H9 (cell line): Measurements from ENCODE around the gene TBC1D5. TPM values are rescaled to one million over a fixed set of nuclear protein-coding genes. Genes with fewer than 3 reads are reported as not detected.

Experiments used
- DNase-seq: peaks from one replicate; pipeline ENCODE4 v3.0.0-alpha.2; 2017
- H2AFZ ChIP-seq: one replicate; pipeline ENCODE4 v1.6.1; 2013; ENCODE audit warnings: mild to moderate bottlenecking, low read length, control low read depth, moderate library complexity
- H2AK5ac ChIP-seq: 2 replicates; pipeline ENCODE4 v1.6.1; 2013; ENCODE audit warnings: low read length, control low read depth, mixed read lengths; ENCODE audit not compliant: insufficient read length
- H2BK120ac ChIP-seq: one replicate; pipeline ENCODE4 v1.6.1; 2013; ENCODE audit warnings: low read depth, mild to moderate bottlenecking, low read length, control low read depth, inconsistent platforms; ENCODE audit not compliant: poor library complexity, severe bottlenecking
- H2BK12ac ChIP-seq: 2 replicates; pipeline ENCODE4 v1.6.1; 2013; ENCODE audit warnings: low read length, control low read depth, mixed read lengths, low read depth; ENCODE audit not compliant: insufficient read length
- H2BK15ac ChIP-seq: 2 replicates; pipeline ENCODE4 v1.6.1; 2013; ENCODE audit warnings: low read depth, low read length, control low read depth
- H2BK20ac ChIP-seq: one replicate; pipeline ENCODE4 v1.6.1; 2013; ENCODE audit warnings: low read depth, mild to moderate bottlenecking, low read length, control low read depth, inconsistent platforms; ENCODE audit not compliant: poor library complexity, severe bottlenecking
- H2BK5ac ChIP-seq: 2 replicates; pipeline ENCODE4 v1.6.1; 2013; ENCODE audit warnings: low read length, control low read depth, mixed read lengths; ENCODE audit not compliant: insufficient read length
- H3K14ac ChIP-seq: 2 replicates; pipeline ENCODE4 v1.6.1; 2013; ENCODE audit warnings: low read length, control low read depth; ENCODE audit not compliant: insufficient read depth
- H3K18ac ChIP-seq: 2 replicates; pipeline ENCODE4 v1.6.1; 2013; ENCODE audit warnings: low read depth, mild to moderate bottlenecking, mixed read lengths, low read length, control low read depth; ENCODE audit not compliant: insufficient read length
- H3K23ac ChIP-seq: 2 replicates; pipeline ENCODE4 v1.6.1; 2013; ENCODE audit warnings: low read length, control low read depth, mixed read lengths, low read depth; ENCODE audit not compliant: insufficient read length
- H3K23me2 ChIP-seq: 2 replicates; pipeline ENCODE4 v1.6.1; 2013; ENCODE audit warnings: low read depth, mild to moderate bottlenecking, mixed read lengths, low read length, control low read depth; ENCODE audit not compliant: insufficient read length, poor library complexity, severe bottlenecking
- H3K27ac ChIP-seq: 2 replicates; pipeline ENCODE4 v1.5.1; 2013; ENCODE audit warnings: low read length, control low read depth, mixed read lengths, low read depth; ENCODE audit not compliant: insufficient read length
- H3K27me3 ChIP-seq: 2 replicates; pipeline ENCODE4 v1.6.1; 2013; ENCODE audit warnings: low read length, control low read depth, inconsistent platforms; ENCODE audit not compliant: insufficient read depth
- H3K4ac ChIP-seq: 2 replicates; pipeline ENCODE4 v1.6.1; 2013; ENCODE audit warnings: low read depth, mild to moderate bottlenecking, control low read depth, inconsistent platforms, low read length, moderate library complexity
- H3K4me1 ChIP-seq: 2 replicates; pipeline ENCODE4 v1.6.1; 2013; ENCODE audit warnings: low read length, control low read depth, inconsistent platforms; ENCODE audit not compliant: insufficient read depth
- H3K4me2 ChIP-seq: 2 replicates; pipeline ENCODE4 v1.6.1; 2013; ENCODE audit warnings: low read length, control low read depth, mixed read lengths; ENCODE audit not compliant: insufficient read length, insufficient read depth
- H3K56ac ChIP-seq: 2 replicates; pipeline ENCODE4 v1.6.1; 2013; ENCODE audit warnings: low read depth, mild to moderate bottlenecking, mixed read lengths, low read length, control low read depth; ENCODE audit not compliant: insufficient read length
- H3K79me1 ChIP-seq: 2 replicates; pipeline ENCODE4 v1.6.1; 2013; ENCODE audit warnings: low read depth, mild to moderate bottlenecking, moderate library complexity, low read length, control low read depth, inconsistent platforms; ENCODE audit not compliant: insufficient read depth, poor library complexity, severe bottlenecking
- H3K79me2 ChIP-seq: 2 replicates; pipeline ENCODE4 v1.6.1; 2013; ENCODE audit warnings: low read length, control low read depth, inconsistent platforms; ENCODE audit not compliant: insufficient read depth
- H3K9ac ChIP-seq: 2 replicates; pipeline ENCODE4 v1.6.1; 2013; ENCODE audit warnings: low read length, control low read depth, mixed read lengths; ENCODE audit not compliant: insufficient read length; ENCODE audit errors: extremely low read depth
- H3K9me3 ChIP-seq: one replicate; pipeline ENCODE4 v1.6.1; 2013; ENCODE audit warnings: low read depth, low read length, inconsistent platforms; ENCODE audit not compliant: control insufficient read depth
- H3T11ph ChIP-seq: one replicate; pipeline ENCODE4 v1.6.1; 2013; ENCODE audit warnings: mild to moderate bottlenecking, low read length, control low read depth, inconsistent platforms
- H4K20me1 ChIP-seq: one replicate; pipeline ENCODE4 v1.6.1; 2013; ENCODE audit not compliant: control insufficient read depth, insufficient read length, insufficient read depth
- H4K5ac ChIP-seq: 2 replicates; pipeline ENCODE4 v1.6.1; 2013; ENCODE audit warnings: low read depth, mild to moderate bottlenecking, mixed read lengths, low read length, control low read depth; ENCODE audit not compliant: insufficient read length
- H4K8ac ChIP-seq: replicated peaks from 2 replicates; pipeline ENCODE4 v1.6.1; 2013; ENCODE audit warnings: low read length, control low read depth, mixed read lengths, low read depth; ENCODE audit not compliant: insufficient read length
- H4K91ac ChIP-seq: 2 replicates; pipeline ENCODE4 v1.6.1; 2013; ENCODE audit warnings: low read depth, mild to moderate bottlenecking, moderate library complexity, mixed read lengths, low read length, control low read depth; ENCODE audit not compliant: insufficient read length
- H3K27ac Mint-ChIP-seq, 3 experiments: 2 replicates in 2 of 3; 3 replicates in 1 of 3; pipeline ENCODE4 v1.8.0; 2020 to 2021; ENCODE audit warnings: mixed read lengths in 3 of 3, mild to moderate bottlenecking in 1 of 3, moderate library complexity in 1 of 3
- H3K27me3 Mint-ChIP-seq: 2 replicates; pipeline ENCODE4 v1.8.0; 2021; ENCODE audit warnings: low read depth, mild to moderate bottlenecking, moderate library complexity, mixed read lengths
- H3K36me3 Mint-ChIP-seq, 3 experiments: 2 replicates in 2 of 3; 3 replicates in 1 of 3; pipeline ENCODE4 v1.8.0; 2020 to 2021; ENCODE audit warnings: low read depth in 3 of 3, mixed read lengths in 3 of 3; ENCODE audit not compliant: insufficient read depth in 1 of 3
- H3K4me1 Mint-ChIP-seq, 2 experiments: 2 replicates each; pipeline ENCODE4 v1.8.0; 2020; ENCODE audit warnings: mixed read lengths in 2 of 2
- H3K4me3 Mint-ChIP-seq, 2 experiments: 2 replicates in 1 of 2; 3 replicates in 1 of 2; pipeline ENCODE4 v1.8.0; 2020 to 2021; ENCODE audit warnings: mild to moderate bottlenecking in 2 of 2, mixed read lengths in 2 of 2, moderate library complexity in 1 of 2
- H3K9me3 Mint-ChIP-seq, 2 experiments: 2 replicates in 1 of 2; 3 replicates in 1 of 2; pipeline ENCODE4 v1.8.0; 2020; ENCODE audit warnings: mild to moderate bottlenecking in 2 of 2, mixed read lengths in 2 of 2, moderate library complexity in 1 of 2
- CTCF ChIP-seq: fragments of 200-600 bp; sonication (generic); conservative IDR thresholded peaks from 3 replicates; pipeline ENCODE4 v1.8.0; 2021; ENCODE audit warnings: antibody characterized with exemption, mild to moderate bottlenecking
- WGBS: extraction: QIAGEN DNeasy Blood & Tissue Kit; methylation state at CpG from one replicate; pipeline ENCODE4 v1.1.7; 2013; ENCODE audit warnings: missing lambda C conversion rate, low lambda C conversion rate, mixed read lengths; ENCODE audit not compliant: insufficient read length; ENCODE audit errors: extremely low coverage; 5-methylcytosine and 5-hydroxymethylcytosine counted together
- total RNA-seq: library from RNA; stranded (reverse); gene quantifications from 2 replicates; pipeline ENCODE4 v1.2.1, GENCODE V29; 2021

Gene TBC1D5
- total RNA-seq, 1 experiment from 2014 or later = 25.0 TPM

GRCh38 chr3:17743658-17743995 is 1.2 kb upstream of the TBC1D5 start:
- Histone ChIP-seq H2AFZ (no peak overlapping the region), H3K27ac (no peak overlapping the region), H4K20me1 (no peaks in the 10 kb centered on the region), H3K4ac (no peak overlapping the region), H2BK15ac (no peak overlapping the region), H3K23me2 (peaks cover 4% of the 10 kb centered on the region), H3K79me2 (peaks cover 2% of the 10 kb centered on the region; the same call in 1 of the 2 replicates), H3T11ph (no peak overlapping the region), H3K27me3 (no peaks in the 10 kb centered on the region), H2BK120ac (no peak overlapping the region), H2BK12ac (no peak overlapping the region), H2AK5ac (no peak overlapping the region), H3K79me1 (no peaks in the 10 kb centered on the region), H3K4me1 (peaks cover 4% of the 10 kb centered on the region), H3K14ac (no peak overlapping the region), H3K23ac (no peak overlapping the region), H4K5ac (no peak overlapping the region), H3K9ac (no peak overlapping the region), H3K9me3 (no peaks in the 10 kb centered on the region), H3K4me2 (peak overlapping the region; percentile 81), H3K56ac (no peak overlapping the region), H3K18ac (no peak overlapping the region), H2BK20ac (no peak overlapping the region), H4K91ac (no peak overlapping the region), H4K8ac (no peak overlapping the region), H2BK5ac (no peak overlapping the region)
- Mint-ChIP-seq H3K4me3 (peak overlapping the region; percentile 92; a peak in 4 of 5 replicates), H3K36me3 (no peaks in the 10 kb centered on the region), H3K27me3 (no peaks in the 10 kb centered on the region), H3K27ac (no peak overlapping the region; a peak in 2 of 7 replicates), H3K4me1 (peaks cover 29 to 37% of the 10 kb centered on the region in 2 experiments), H3K9me3 (no peaks in the 10 kb centered on the region)
- no peak for DNase-seq
- no CpG with 5 or more reads among the region's 1 CpG for WGBS
- TF ChIP-seq CTCF = no peak
